Mesothelial cell of epicardium (in vitro differentiated cells): ENCODE results near the gene ME3. TPM values are rescaled to one million over a fixed set of nuclear protein-coding genes. Genes with fewer than 3 reads are reported as not detected.
A peak's percentile ranks its signal among the peaks of the same experiment; 100 is the strongest.

Experiments used
- DNase-seq, 2 experiments: peaks; one replicate each; pipeline ENCODE4 v3.0.0; 2021; ENCODE audit warnings: low spot score in 2 of 2; ENCODE audit not compliant: unreplicated experiment in 2 of 2
- H3K27ac Mint-ChIP-seq: 2 replicates; pipeline ENCODE4 v1.8.0; 2021; ENCODE audit warnings: mixed read lengths
- H3K27me3 Mint-ChIP-seq: 2 replicates; pipeline ENCODE4 v1.8.0; 2021; ENCODE audit warnings: low read depth, mixed read lengths
- H3K36me3 Mint-ChIP-seq: 2 replicates; pipeline ENCODE4 v1.8.0; 2021; ENCODE audit warnings: mixed read lengths
- H3K4me1 Mint-ChIP-seq: 2 replicates; pipeline ENCODE4 v1.8.0; 2021; ENCODE audit warnings: mixed read lengths
- H3K4me3 Mint-ChIP-seq: 2 replicates; pipeline ENCODE4 v1.8.0; 2021; ENCODE audit warnings: mild to moderate bottlenecking, moderate library complexity, mixed read lengths
- H3K9me3 Mint-ChIP-seq: 2 replicates; pipeline ENCODE4 v1.8.0; 2021; ENCODE audit warnings: mixed read lengths
- total RNA-seq: library from RNA; stranded (reverse); gene quantifications from 3 replicates; pipeline ENCODE4 v1.2.1, GENCODE V29; 2021
- TF ChIP-seq, protein P1 (sequence below): fragments of 200-600 bp; sonication (generic); IDR thresholded peaks from one replicate; pipeline ENCODE4 v1.5.0; 2021; ENCODE audit warnings: antibody characterized with exemption; ENCODE audit not compliant: unreplicated experiment

Gene ME3
- total RNA-seq, 1 donor from 2014 or later, result 11.8 TPM

DNA sequence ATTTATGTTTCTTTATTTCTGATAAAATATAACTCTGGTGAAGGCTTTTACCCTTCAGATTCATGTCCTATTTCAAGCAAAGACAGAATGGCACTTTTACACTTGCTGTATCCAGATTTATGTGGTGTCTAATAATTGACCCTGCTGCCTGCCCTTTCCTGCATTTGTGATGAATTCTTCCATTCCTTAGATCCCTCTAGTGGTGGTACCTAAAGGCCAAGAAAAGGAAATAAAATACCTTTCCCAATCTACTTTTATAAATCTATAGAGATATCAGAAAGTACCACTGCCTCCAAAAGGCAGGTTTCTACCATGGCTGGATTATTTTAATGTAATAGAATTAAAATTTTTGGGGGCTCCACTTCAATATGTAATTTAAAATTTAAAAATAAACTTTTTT, 263.6 kb downstream of the ME3 start:
- H3K9me3 Mint-ChIP-seq, result no peaks in the 10 kb centered on the region
- no peak for DNase-seq
- no peak overlapping the region for H3K27ac Mint-ChIP-seq
- H3K27me3 Mint-ChIP-seq, result no peaks in the 10 kb centered on the region
- TF ChIP-seq, protein P1, sequence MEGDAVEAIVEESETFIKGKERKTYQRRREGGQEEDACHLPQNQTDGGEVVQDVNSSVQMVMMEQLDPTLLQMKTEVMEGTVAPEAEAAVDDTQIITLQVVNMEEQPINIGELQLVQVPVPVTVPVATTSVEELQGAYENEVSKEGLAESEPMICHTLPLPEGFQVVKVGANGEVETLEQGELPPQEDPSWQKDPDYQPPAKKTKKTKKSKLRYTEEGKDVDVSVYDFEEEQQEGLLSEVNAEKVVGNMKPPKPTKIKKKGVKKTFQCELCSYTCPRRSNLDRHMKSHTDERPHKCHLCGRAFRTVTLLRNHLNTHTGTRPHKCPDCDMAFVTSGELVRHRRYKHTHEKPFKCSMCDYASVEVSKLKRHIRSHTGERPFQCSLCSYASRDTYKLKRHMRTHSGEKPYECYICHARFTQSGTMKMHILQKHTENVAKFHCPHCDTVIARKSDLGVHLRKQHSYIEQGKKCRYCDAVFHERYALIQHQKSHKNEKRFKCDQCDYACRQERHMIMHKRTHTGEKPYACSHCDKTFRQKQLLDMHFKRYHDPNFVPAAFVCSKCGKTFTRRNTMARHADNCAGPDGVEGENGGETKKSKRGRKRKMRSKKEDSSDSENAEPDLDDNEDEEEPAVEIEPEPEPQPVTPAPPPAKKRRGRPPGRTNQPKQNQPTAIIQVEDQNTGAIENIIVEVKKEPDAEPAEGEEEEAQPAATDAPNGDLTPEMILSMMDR, result peak; percentile 35
- H3K36me3 Mint-ChIP-seq, result no peaks in the 10 kb centered on the region
- H3K4me3 Mint-ChIP-seq, result no peak overlapping the region
- H3K4me1 Mint-ChIP-seq, result no peaks in the 10 kb centered on the region

DNA sequence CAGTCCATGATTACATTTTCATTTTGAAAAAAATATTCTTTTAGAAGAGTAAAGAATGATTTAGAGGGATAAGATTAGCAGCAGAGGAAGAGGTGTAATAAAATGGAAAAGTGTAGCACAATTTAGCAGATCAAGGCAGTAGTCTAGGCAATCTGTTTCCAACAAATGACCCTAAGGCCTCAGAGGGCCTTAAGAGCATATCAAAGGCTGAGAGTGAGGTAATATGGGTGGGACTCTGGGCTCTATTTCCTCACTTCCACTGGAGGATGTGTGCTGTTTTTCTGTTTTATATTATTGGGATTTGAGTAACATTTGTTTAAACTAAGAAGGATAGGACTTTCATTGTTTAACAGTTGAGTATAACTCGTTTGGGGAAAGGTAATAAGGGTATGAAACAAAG, 269.0 kb downstream of the ME3 start:
- Mint-ChIP-seq H3K4me1 (no peaks in the 10 kb centered on the region), H3K27me3 (no peaks in the 10 kb centered on the region), H3K9me3 (no peaks in the 10 kb centered on the region), H3K4me3 (no peak overlapping the region), H3K27ac (no peak overlapping the region), H3K36me3 (peaks cover 2% of the 10 kb centered on the region)
- DNase-seq, result no peak
- TF ChIP-seq, protein P1, result no peak

DNA sequence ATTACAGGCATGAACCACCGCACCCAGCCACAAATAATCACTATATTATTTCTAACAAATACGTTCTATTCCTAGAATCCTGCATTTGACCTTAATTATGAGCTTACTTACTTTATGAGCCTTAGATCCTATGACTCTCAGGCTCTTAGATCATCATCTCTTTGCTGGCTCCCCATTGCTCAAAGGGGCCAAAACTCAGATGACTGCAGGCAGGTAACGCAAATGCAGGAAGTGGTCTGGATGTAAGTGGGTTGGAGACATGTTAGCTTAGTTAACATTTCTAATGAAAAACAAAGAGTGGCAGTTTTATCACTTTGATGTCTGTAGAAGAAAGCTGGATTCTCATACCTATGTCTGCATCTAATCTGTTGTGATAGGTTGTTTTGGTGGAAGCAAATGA, 274.3 kb downstream of the ME3 start:
- DNase-seq, result no peak
- no peak overlapping the region for H3K27ac Mint-ChIP-seq
- H3K27me3 Mint-ChIP-seq, result no peaks in the 10 kb centered on the region
- peaks cover 2% of the 10 kb centered on the region for H3K36me3 Mint-ChIP-seq
- peaks cover 8% of the 10 kb centered on the region for H3K4me1 Mint-ChIP-seq
- TF ChIP-seq, protein P1, result no peak
- H3K9me3 Mint-ChIP-seq, result no peaks in the 10 kb centered on the region
- H3K4me3 Mint-ChIP-seq, result no peak overlapping the region

DNA sequence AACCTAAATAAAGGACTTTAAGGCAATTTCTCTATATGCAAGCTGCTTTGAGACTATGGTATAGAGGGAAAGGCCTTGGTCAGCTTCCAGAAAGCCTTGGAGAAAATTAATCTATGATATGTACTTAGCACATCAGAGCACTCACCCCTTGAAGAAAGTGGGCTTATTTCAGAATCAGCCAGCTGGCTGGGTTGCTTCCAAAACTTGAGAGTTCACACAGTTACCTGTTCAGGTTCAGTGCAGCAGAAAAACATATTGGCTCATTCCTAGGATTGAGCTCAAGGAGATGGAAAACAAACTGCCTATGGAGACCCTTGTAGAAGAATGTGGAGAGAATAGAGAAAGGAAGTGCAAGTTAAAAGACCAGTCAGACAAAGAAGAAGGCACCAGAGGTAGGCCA, 275.1 kb downstream of the ME3 start:
- no peaks in the 10 kb centered on the region for H3K27me3 Mint-ChIP-seq
- TF ChIP-seq, protein P1, result no peak
- peaks cover 2% of the 10 kb centered on the region for H3K36me3 Mint-ChIP-seq
- peaks cover 8% of the 10 kb centered on the region for H3K4me1 Mint-ChIP-seq
- H3K9me3 Mint-ChIP-seq, result no peaks in the 10 kb centered on the region
- H3K4me3 Mint-ChIP-seq, result no peak overlapping the region
- DNase-seq, result no peak
- no peak overlapping the region for H3K27ac Mint-ChIP-seq

DNA sequence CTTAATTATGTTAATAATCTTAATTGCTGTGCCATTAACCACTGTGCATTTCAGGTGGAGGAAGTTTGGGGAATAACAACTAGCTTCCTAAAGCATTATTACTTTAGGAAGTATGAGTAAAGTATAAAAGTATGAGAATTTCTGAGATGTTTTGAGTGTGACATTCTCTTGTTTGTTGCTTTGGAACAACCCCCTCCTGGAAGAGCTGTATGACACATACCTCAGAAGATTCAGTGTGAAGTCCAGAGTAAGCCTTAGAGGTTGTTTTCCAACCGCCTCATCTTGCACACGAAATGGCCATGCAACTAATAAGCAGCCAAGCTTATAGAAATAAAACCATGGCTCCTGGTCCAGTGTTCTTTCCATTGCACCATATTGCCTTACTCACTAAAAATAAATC, 276.0 kb downstream of the ME3 start:
- peaks cover 8% of the 10 kb centered on the region for H3K4me1 Mint-ChIP-seq
- peaks cover 2% of the 10 kb centered on the region for H3K36me3 Mint-ChIP-seq
- H3K27ac Mint-ChIP-seq, result no peak overlapping the region
- H3K9me3 Mint-ChIP-seq, result no peaks in the 10 kb centered on the region
- TF ChIP-seq, protein P1, result no peak
- DNase-seq, result no peak
- no peak overlapping the region for H3K4me3 Mint-ChIP-seq
- H3K27me3 Mint-ChIP-seq, result no peaks in the 10 kb centered on the region

DNA sequence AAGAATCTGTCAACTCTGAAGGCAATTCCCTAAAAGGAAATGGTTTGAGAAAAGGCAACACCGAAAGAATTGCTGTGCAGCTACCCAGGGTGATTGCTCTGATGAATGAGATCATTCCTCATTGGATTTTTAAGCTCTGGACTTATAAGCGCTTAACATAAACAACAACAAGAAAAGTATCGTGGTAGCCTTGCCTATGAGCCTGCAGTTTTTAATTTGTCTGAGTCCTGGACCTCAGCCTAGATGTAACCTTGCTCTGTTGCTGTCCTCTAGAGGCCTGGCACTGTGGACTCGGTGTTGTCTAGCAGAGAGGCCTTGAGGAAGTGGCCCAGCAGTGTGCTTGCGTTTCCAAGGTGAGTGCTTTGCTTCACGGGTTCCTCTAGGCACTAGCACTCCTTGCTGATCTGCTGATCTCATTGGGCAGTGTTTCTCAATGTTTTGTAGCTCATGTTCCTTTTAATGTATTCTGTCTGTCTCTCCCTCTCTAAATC, 277.3 kb downstream of the ME3 start:
- no peak for DNase-seq
- peak overlapping the region; percentile 86 for H3K27ac Mint-ChIP-seq
- TF ChIP-seq, protein P1, result no peak
- H3K4me3 Mint-ChIP-seq, result no peak overlapping the region
- no peaks in the 10 kb centered on the region for H3K9me3 Mint-ChIP-seq
- peaks cover 8% of the 10 kb centered on the region for H3K4me1 Mint-ChIP-seq
- H3K36me3 Mint-ChIP-seq, result peaks cover 2% of the 10 kb centered on the region
- no peaks in the 10 kb centered on the region for H3K27me3 Mint-ChIP-seq
